Globus pallidus (tissue), 1 donor: ENCODE measurements around the gene PDILT.
"Not testable (repeated sequence)": the region's sequence is repeated elsewhere in the genome, so short reads cannot be mapped to it uniquely, and the experiment has no call there.

Source experiments
- DNase-seq: peaks from one replicate; pipeline ENCODE4 v3.0.0-alpha.2; 2015; ENCODE audit warnings: low spot score

The PDILT gene

DNA sequence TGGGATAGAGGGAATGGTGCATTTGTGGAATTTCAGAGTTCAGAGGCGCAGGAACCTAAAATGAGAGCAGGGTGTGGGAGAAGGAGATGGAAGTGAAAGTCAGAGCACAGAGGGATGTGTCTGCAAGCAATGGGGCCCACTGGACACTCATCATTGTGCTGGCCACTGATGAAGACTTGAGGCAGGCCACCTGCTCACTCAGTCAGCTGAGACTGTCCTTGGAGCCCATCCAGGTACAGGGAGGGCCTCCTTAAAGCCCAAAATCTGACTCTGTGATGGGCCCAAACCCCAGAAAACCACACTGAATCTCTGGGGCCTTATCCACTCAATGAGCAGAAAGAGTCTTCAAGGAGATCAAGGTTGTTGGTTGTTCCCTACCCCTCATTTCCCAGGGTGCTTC lies 82.9 kb downstream of the PDILT start:
- no peak for DNase-seq

DNA sequence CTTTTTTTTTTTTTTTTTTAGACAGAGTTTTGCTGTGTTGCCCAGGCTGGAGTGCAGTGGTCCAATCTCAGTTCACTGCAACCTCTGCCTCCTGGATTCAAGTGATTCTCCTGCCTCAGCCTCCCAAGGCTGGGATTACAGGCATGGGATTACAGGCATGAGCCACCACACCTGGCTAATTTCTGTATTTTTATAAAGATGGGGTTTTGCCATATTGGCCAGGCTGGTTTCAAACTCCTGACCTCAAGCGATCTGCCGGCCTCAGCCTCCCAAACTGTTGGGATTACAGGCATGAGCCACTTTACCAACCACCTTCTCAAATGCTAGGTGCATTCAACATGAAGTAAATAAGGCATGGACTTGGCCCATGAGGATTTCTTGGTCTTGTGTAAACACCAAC lies 83.5 kb downstream of the PDILT start:
- not testable (repeated sequence) for DNase-seq

DNA sequence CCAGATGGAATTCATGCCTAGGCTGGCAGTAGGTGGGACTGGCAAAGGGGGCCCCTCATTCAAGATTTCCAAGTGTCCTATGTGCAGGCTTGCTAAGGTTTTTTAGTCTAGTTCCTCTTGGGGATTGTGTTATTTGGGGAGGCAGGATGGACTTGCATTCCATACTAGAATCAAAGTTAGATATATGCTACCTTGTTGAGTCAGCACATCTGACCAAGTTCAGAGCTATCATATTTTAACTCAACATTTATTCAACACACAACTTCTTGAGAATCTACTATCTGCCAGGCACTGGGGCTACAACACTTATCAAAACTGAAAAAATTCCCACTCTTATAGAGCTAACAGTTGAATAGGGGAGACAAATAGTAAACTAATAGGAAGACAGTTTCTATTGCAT lies 83.9 kb downstream of the PDILT start:
- no peak for DNase-seq

DNA sequence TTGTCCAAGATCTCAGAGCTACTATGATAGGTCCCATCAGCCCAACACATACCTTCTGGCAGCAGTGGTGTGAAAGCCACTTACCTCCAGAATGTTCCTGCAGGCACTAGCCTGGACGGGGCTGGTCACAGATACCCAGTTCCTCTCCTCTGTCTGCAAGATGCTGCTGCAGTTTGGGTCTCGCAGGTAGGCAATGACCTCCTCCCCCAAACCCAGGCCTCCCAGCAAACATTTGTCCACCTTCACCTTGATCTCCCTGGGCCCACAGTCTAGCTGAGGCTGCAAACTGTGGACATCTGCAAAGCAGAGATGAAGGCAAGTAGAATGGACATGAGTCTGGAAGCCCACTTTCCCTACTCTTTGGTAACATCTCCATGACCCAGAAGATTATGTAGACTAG lies 84.4 kb downstream of the PDILT start:
- no peak for DNase-seq

DNA sequence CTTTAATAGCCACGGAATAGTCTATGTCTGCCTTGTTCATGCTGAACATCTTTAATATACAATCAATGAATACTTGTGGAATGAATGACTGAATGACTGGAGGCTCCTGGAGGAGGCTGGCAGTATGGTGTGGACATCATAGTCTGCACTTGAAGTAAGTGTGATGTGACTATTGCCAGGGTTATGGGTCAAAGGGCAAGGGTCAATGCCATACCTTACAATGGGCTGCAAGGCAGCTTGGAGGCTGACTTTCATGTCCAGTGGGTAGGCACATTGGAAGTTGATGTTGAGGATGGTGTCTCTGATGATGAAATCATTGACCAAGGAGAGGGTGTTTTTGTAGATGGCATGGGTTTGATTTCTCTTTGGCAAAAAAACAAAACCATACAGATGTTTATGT lies 85.1 kb downstream of the PDILT start:
- DNase-seq, result no peak

DNA sequence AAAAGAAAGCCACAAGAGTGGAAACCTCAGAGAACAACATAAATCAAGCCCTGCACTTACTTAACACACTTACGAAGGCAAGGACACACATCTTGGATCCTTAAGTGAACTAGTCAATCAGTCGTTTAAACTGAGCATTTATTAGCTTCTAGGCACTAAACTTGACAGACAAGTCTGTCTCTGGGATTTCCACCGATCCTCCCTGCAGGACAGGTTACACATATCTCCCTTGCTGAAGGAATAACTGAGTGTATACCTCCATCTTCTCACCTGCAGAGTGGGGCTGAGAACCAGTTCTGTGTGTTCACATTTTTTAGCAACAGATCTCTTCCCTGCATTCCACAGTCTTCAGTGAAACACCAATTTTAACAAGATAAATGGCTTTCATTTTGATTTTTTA lies 86.1 kb downstream of the PDILT start:
- no peak for DNase-seq

DNA sequence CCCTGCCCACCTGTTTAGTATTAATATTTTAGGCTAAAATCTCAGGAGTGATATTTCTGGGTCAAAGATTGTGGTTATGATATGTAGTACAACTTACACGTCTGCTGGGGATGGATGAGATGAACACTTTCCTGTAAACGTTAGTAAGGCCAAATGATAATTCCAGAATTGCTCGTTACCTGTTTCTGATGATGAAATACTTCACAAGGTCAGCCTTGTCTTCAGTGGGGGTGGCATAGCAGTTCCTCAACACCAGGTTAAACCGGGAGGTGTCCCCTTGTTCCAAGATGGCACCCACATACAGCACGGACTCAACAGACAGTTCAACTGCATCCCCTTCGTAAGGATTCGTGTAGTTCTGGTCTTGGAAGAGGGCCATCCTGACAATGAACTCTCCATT lies 86.5 kb downstream of the PDILT start:
- DNase-seq, result no peak

DNA sequence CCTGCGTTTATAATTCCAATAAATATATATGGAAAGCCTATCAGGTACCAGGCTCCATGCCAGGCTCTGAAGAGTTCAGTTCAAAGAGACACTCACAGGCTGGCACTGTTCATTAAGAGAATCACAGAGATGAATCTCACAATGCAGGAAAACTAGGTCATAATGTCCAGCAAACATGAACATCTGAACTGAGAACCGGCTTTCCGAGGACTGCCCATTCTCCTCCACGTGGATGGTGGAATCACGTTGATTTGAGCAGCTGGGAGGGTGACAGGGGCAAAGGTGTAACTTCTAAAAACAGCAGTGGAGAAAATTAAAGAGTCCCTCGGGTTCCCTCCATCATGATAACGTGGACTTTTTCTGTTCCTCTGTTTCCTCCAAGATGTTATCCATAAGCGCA lies 87.4 kb downstream of the PDILT start:
- DNase-seq, result no peak

DNA sequence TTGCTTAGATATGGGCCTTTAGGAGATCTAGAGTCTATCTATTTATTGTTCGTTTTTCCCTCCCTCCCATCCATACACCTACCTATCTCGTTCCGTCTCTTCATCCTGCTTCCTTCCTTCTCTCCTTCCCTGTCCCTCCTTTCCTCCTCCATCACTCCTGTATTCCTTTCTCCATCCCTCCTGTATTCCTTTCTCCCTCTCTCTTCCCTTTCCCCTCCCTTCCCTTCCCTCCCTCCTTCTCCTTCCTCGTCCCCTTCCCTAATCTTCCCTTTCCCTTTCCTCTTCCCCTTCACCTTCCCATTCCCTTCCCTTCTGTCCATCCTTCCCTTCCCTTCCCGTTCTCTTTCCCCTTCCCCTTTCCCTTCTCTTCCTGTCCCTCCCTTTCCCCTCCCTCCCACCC lies 87.8 kb downstream of the PDILT start:
- DNase-seq, result no peak

DNA sequence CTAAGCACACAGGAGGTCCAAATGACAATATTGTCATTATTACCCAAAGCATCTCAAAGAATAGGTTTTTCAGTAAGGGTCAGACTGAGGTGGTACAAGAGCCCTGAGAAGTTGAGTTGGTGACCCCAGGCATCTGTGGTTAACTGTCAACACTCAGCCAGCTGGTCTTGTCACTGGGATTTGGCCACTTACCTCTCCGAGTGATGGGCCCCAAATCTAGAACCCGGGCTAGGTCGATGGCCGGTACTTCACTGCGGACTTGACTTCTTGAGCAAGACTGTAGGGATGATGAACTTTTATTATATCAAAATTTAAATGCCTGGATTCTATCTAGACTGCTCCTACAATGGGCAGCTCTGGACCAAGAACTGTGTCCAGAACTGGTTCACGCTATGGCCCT lies 88.8 kb downstream of the PDILT start:
- DNase-seq, result no peak

DNA sequence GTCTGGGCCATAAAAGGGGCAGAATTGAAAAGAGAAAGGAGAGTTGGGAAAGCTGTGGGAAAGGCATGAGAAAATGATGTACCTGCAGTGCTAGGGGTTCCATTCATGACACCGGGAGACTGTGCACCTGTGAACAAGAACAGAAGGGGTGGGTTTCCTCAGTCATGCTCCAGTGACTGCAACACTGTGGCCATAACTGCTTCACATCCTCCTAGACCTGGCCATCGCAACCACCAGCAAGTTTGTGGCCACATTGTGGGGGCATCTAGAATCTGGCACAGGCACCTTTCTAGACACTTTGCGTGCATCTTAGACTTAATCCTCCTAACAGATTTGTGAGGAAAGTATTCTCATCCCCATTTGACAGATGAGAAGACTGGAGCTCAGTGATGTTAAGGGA lies 90.0 kb downstream of the PDILT start:
- DNase-seq, result no peak

DNA sequence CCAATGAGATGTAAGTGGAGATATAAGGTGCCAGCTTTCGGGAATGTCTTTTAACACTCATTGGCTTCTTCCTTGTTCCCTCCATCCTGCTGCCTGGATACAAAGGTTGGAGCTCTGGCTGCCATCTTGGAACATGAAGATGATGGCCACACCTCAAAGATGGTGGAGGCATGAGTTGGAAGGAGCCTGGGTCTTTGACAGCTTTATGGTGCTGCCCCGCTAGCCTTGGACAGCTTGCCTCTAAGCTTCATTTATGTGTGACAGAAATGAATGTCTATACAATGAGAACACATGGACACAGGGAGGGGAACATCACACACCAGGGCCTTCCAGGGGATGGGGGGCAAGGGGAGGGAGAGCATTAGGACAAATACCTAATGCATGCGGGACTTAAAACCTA lies 90.8 kb downstream of the PDILT start:
- no peak for DNase-seq

DNA sequence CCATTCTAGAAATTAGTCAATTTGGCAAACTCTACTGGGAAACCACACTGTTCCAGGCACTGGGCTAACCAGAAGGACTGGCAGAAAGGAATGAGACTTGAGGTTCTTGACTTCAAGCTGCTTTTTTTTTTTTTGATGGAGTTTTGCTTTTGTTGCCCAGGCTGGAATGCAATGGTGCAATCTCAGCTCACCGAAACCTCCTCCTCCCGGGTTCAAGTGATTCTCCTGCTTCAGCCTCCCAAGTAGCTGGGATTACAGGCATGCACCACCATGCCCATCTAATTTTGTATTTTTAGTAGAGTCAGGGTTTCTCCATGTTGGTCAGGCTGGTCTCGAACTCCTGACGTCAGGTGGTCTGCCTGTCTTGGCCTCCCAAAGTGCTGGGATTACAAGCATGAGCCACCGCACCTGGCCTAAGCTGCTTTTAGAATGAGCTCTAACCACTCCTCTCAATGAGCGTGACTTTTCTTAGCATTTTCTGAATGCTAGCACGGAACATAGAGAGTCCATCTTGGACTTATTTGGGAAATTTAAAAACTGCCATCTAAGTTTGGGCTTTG lies 91.9 kb downstream of the PDILT start:
- DNase-seq, result not testable (repeated sequence)

DNA sequence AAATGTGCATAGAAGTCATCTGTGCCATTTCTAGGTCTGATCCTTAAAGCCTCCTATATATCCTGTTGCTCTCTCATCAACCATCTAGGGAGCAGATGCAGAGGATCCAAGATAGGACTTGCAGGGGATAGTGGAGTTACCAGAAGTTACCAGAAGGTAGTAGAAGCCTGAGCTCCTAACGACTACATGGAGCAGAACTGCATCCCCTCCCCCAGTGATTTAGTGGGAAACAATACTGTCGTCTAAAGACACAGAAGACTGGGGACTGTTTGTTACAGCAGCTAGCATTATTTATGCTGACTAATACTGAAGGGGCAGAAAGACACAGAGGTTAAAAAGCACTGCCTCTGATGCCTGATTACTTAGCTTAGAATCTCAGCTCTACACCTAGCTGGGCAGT lies 93.0 kb downstream of the PDILT start:
- no peak for DNase-seq

DNA sequence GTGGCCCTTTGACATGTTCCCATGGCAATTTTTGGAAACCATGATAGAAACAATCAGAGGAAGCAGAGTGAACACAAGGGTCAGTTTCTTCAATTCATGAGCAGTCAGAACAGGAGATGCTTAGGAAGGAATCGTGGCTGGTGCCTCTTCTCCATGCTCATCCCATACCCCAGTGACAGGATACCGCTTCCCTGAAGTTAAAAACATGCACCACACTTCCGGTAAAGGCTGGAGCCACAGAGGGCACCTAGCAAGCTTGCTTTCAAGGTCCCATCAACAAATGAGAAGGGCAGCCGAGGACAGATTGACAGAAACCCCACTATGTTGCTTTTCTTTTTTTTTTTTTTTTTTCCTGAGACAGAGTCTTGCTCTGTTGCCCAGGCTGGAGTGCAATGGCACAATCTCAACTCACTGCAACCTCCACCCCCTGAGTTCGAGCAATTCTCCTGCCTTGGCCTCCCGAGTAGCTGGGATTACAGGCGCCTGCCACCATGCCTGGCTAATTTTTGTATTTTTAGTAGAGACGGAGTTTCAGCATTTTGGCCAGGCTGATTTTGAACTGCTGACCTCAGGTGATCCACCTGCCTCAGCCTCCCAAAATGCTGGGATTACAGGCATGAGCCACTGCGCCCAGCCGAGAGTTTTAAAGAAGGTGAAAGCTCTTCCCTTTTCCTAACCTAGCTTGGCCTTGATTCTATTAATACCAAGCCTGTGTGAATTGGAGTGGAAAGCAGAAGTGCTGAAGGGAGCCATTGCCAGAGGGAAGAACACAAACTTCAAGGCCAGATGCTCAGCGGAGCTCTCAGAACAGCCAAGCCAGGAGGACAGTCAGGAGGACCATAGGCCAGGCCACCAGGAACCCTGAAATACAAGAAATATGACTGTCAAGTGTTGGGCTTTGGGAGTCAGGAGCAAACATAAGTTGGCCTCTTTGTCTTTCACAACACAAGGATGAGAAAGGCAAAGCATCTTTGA lies 93.8 kb downstream of the PDILT start:
- no peak for DNase-seq

DNA sequence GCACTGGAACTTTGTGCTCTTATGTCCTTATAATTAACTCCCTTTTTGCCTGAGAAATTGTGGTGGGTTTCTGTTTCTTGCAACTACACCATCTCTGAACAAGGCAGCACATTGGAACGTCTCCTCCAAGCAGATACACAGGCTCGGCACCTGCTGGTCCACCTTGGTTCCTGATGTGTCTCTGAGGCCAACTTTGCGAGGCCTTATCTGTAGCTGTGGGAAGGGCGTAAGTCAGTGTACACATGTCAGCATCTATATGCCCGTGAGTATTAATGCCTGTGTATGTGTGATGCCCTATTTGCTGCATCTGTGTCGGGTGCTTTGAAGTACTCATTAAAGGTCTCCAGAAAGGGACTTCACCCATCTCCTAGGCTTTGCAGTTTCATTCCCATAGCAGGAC lies 94.8 kb downstream of the PDILT start:
- no peak for DNase-seq
